Mesenteric fat pad (tissue), 1 donor: ENCODE measurements around the gene HGFAC. TPM values are rescaled to one million over a fixed set of nuclear protein-coding genes. Genes with fewer than 3 reads are reported as not detected.

Experiments
- DNase-seq: peaks from one replicate; pipeline ENCODE4 v3.0.0-alpha.2; 2020; ENCODE audit warnings: low spot score
- total RNA-seq: library from RNA; stranded (reverse); fragmentation: NEBNext Ultra II Directional; extraction: Animal tissue kit (Norgen Biotek cat#: 25700); gene quantifications from one replicate; pipeline ENCODE4 v1.2.1, GENCODE V29; 2021
- donor health status: DM: yes; HTN: yes; CAD: no.

HGFAC gene
- total RNA-seq, 1 donor from 2014 or later, result not detected

- peak; percentile 57 for DNase-seq
Observed at GRCh38 chr4:3410401-3411135, 31.2 kb upstream of the HGFAC start.

GRCh38 chr4:3411190-3411589 lies 30.6 kb upstream of the HGFAC start:
- peak; percentile 37 for DNase-seq

- peak; percentile 75 for DNase-seq
Observed at GRCh38 chr4:3411676-3412075, 30.1 kb upstream of the HGFAC start.

GRCh38 chr4:3412257-3413020 lies 29.3 kb upstream of the HGFAC start:
- peak; percentile 67 for DNase-seq

- peak; percentile 59 for DNase-seq
Observed at GRCh38 chr4:3413217-3413671, 28.5 kb upstream of the HGFAC start.

- DNase-seq, result peak; percentile 83
Observed at GRCh38 chr4:3413675-3414420, 27.9 kb upstream of the HGFAC start.

GRCh38 chr4:3414421-3415279 lies 27.1 kb upstream of the HGFAC start:
- peak; percentile 55 for DNase-seq

- peak; percentile 89 for DNase-seq
Observed at GRCh38 chr4:3415471-3416141, 26.2 kb upstream of the HGFAC start.

GRCh38 chr4:3416270-3416669 lies 25.5 kb upstream of the HGFAC start:
- DNase-seq, result no peak

GRCh38 chr4:3416821-3417221 lies 24.9 kb upstream of the HGFAC start:
- DNase-seq, result no peak

- no peak for DNase-seq
Observed at GRCh38 chr4:3417448-3417847, 24.3 kb upstream of the HGFAC start.

- no peak for DNase-seq
Observed at GRCh38 chr4:3418029-3418762, 23.6 kb upstream of the HGFAC start.

- DNase-seq, result no peak
Observed at GRCh38 chr4:3419836-3420605, 21.7 kb upstream of the HGFAC start.

- no peak for DNase-seq
Observed at GRCh38 chr4:3420606-3420955, 21.2 kb upstream of the HGFAC start.

- DNase-seq, result no peak
Observed at GRCh38 chr4:3420956-3421355, 20.8 kb upstream of the HGFAC start.

GRCh38 chr4:3421470-3421869 lies 20.3 kb upstream of the HGFAC start:
- DNase-seq, result no peak

GRCh38 chr4:3422241-3422801 lies 19.4 kb upstream of the HGFAC start:
- no peak for DNase-seq

- DNase-seq, result no peak
Observed at GRCh38 chr4:3422808-3423297, 18.9 kb upstream of the HGFAC start.
